HG03025 (cell line): ENCODE measurements around the gene CREG1.

Source experiments
- ATAC-seq: cut with Tn5 transposase; IDR thresholded peaks from one replicate; pipeline ENCODE4 v1.9.1; 2021; ENCODE audit warnings: mild to moderate bottlenecking, moderate library complexity; ENCODE audit not compliant: unreplicated experiment, low FRiP score

CREG1 gene

GRCh38 chr1:167509587-167509986 lies 44.0 kb downstream of the CREG1 start:
- ATAC-seq, result no peak

- no peak for ATAC-seq
Measured at GRCh38 chr1:167507719-167508118, 45.8 kb downstream of the CREG1 start.

GRCh38 chr1:167504467-167504827 lies 49.1 kb downstream of the CREG1 start:
- no peak for ATAC-seq

GRCh38 chr1:167503626-167504466 lies 49.7 kb downstream of the CREG1 start:
- no peak for ATAC-seq

- no peak for ATAC-seq
Measured at GRCh38 chr1:167502719-167503462, 50.7 kb downstream of the CREG1 start.

GRCh38 chr1:167502192-167502551 lies 51.4 kb downstream of the CREG1 start:
- ATAC-seq, result no peak

- ATAC-seq, result no peak
Measured at GRCh38 chr1:167501515-167502191, 51.9 kb downstream of the CREG1 start.

GRCh38 chr1:167500283-167500860 lies 53.2 kb downstream of the CREG1 start:
- ATAC-seq, result no peak

- ATAC-seq, result peak; percentile 94
Measured at GRCh38 chr1:167499664-167500101, 53.9 kb downstream of the CREG1 start.

- no peak for ATAC-seq
Measured at GRCh38 chr1:167499106-167499505, 54.5 kb downstream of the CREG1 start.

- no peak for ATAC-seq
Measured at GRCh38 chr1:167496797-167497619, 56.6 kb downstream of the CREG1 start.

GRCh38 chr1:167493372-167493771 lies 60.2 kb downstream of the CREG1 start:
- no peak for ATAC-seq

GRCh38 chr1:167492481-167492910 lies 61.1 kb downstream of the CREG1 start:
- no peak for ATAC-seq

GRCh38 chr1:167491586-167492461 lies 61.7 kb downstream of the CREG1 start:
- no peak for ATAC-seq
